Retinal pigment epithelial cell (primary cell): ENCODE data around the gene SPRN.

Experiments used
- DNase-seq: peaks from one replicate; pipeline ENCODE4 v3.0.0-alpha.2; 2010; ENCODE audit warnings: low read depth
- H3K4me3 ChIP-seq: 2 replicates; pipeline ENCODE4 v1.5.1; 2011; ENCODE audit warnings: mild to moderate bottlenecking, low read length, control low read depth, moderate library complexity
- CTCF ChIP-seq: conservative IDR thresholded peaks from 2 replicates; pipeline ENCODE4 v1.5.1; 2011; ENCODE audit warnings: low read depth, low read length, control low read depth, inconsistent platforms

SPRN gene

GRCh38 chr10:133446979-133447378 lies 22.6 kb upstream of the SPRN start:
- H3K4me3 ChIP-seq: no peak overlapping the region
- TF ChIP-seq CTCF: no peak
- DNase-seq: no peak

- TF ChIP-seq CTCF: no peak
- H3K4me3 ChIP-seq: no peak overlapping the region
- no peak for DNase-seq
Observed at GRCh38 chr10:133445751-133446708, 21.6 kb upstream of the SPRN start.

GRCh38 chr10:133445268-133445732 lies 20.9 kb upstream of the SPRN start:
- no peak for TF ChIP-seq CTCF
- H3K4me3 ChIP-seq: no peak overlapping the region
- no peak for DNase-seq

- DNase-seq: no peak
- TF ChIP-seq CTCF: no peak
- no peak overlapping the region for H3K4me3 ChIP-seq
Observed at GRCh38 chr10:133444342-133445267, 20.2 kb upstream of the SPRN start.

- H3K4me3 ChIP-seq: no peak overlapping the region
- no peak for TF ChIP-seq CTCF
- no peak for DNase-seq
Observed at GRCh38 chr10:133442967-133443924, 18.8 kb upstream of the SPRN start.
